ENCODE measurements around the gene DKKL1.

- TF ChIP-seq CREB1 (CRISPR knock-in tag; IDR thresholded peaks at IDR 0.05; ENCODE audit: low read depth) = no peak
- TF ChIP-seq EZH2 (IDR thresholded peaks at IDR 0.05; ENCODE audit: low read depth, unreplicated experiment) = no peak
- peak; percentile 35 to 75 for TF ChIP-seq CTCF (conservative IDR thresholded peaks at IDR 0.05; ENCODE audit: low read depth in 2 of 2)
- no peak for TF ChIP-seq POLR2AphosphoS5 (IDR thresholded peaks at IDR 0.05; ENCODE audit: low read depth)
- no peak for TF ChIP-seq ZNF331 (CRISPR knock-in tag; IDR thresholded peaks at IDR 0.05; ENCODE audit: low read depth)
- TF ChIP-seq REST (IDR thresholded peaks at IDR 0.05; ENCODE audit: unreplicated experiment) = no peak
- TF ChIP-seq EZH2phosphoT487 (IDR thresholded peaks at IDR 0.05; ENCODE audit: unreplicated experiment) = no peak
Measured at GRCh38 chr19:49417088-49417487, 53.4 kb downstream of the DKKL1 start.

All from GM23338 (cell line).